NCI-H446 (cell line): ENCODE data around the gene HMGB2.

Experiments used
- DNase-seq, 2 experiments: peaks; one replicate each; lab custom pipeline; 2025; lab: John Stamatoyannopoulos, UW

The HMGB2 gene

DNA sequence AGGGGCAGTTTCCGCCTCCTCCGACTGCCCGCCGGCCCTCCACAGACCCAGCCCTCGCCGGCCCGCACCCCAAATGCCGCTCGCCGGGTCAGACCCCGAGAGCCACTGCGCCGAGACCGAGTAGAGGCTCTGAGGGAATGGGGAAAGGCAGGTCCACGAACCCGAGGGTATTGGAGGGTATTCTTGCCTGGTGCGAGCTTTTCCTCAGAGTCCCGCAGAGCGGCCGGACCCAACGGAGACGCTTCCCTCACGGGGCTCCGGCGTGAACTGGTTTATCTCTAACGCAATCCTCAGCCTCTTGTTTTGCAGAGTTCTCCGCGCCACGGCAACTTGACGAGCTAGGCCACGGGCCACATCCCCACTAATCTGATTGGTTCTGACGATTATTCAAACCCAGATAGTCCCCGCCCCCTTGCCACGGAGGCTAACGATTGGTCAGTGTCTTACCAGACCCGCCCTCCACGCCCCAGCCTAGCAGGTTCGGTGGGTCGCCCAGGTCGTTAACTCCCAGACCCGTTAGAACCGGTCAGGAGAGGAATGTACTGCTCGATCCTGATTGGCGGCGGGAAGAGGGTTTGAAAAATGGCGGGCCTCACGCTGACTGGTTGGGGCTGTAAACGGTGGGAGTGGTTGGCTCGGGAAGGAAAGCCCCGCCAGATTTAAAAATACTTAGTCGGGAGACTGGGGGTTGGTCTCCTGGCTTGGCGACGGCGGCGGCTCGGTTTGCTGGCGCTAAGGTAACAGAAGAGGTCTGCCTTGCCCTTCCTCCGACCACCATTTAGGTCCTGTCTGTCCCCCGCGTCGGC lies at the start of gene HMGB2:
Gene HMGB2, minus strand, starts transcription at position 274 of the 806 bp plus-strand sequence. CDS start 709 bp downstream, outside the sequence.
- DNase-seq, result peak; percentile 97 to 99

- no peak for DNase-seq
Observed at GRCh38 chr4:173382349-173382748, 48.2 kb upstream of the HMGB2 start.

GRCh38 chr4:173381610-173382009 lies 47.5 kb upstream of the HMGB2 start:
- no peak for DNase-seq

DNA sequence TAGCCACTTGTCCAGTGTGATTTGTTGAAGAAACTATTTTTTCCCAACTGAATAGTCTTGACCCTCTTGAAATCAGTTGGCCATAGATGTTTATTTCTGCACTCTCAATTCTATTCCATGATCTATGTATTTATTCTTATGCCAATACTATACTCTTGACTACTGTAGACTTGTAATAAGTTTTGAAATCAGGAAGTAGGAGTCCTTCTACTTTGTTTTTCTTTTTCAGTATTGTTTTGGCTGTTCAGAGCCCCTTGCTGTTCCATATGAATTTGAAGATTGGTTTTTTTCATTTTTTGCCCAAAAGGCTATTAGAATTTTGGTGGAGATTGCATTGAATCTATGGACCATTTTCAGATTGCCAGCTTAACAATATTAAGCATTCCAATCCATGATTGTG lies 46.8 kb upstream of the HMGB2 start:
- no peak for DNase-seq

DNA sequence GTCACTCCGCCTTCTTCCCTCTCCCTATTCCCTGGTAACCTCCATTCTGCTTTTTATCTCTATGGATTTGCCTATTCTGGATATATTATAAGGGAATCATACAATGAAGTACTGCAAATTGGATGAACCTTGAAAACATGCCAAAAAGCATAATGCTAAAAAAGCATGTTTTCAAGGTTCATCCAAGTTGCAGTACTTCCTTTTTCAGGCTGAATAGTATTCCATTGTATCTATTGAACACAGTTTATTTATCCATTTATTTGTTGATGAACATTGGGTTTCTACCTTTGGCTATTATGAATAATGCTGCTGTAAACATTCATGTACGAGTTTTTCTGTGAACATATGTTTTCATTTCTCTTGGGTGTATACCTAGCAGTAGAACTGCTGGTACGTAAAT lies 45.8 kb upstream of the HMGB2 start:
- no peak for DNase-seq

GRCh38 chr4:173374588-173374987 lies 40.4 kb upstream of the HMGB2 start:
- no peak for DNase-seq

GRCh38 chr4:173371292-173372192 lies 37.4 kb upstream of the HMGB2 start:
- DNase-seq, result peak; percentile 55 to 58

DNA sequence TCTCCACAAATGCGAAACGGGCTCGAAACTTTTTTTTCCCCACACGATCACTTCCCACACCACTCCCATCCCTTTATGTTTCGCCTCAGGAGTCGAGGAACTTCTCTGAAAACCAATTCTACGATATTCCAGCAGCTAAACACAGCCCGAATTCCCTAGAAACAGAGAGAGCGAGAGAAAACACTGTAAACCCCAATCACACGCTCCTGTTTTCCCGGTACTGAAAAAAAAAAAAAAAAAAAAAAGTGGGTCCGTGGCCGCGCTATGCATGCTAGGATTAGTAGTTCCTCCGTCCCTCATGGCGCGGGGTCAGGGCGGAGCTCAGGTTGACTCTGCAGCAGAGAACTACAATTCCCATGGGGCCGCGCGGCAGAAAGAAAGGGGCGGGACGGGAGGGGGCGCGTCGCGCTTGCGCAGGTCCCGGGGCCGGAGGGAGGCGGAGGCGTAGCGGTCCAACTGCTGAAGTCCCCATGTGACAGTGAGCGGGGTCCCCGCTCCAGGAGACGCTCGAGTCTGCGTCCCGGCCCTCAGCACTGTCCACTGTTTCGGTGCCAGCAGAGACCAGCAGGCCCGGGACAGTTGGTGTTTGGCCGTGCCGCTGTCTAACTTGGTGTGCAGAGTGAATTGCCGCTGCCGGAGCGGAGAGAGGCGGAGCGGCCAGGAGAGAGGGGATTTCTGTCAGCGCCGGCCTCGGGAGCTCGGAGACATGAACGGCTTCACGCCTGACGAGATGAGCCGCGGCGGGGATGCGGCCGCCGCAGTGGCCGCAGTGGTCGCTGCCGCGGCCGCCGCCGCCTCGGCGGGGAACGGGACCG lies 36.5 kb upstream of the HMGB2 start, which contains the start of gene SAP30:
Gene SAP30, plus strand, starts transcription at position 478 of the 815 bp plus-strand sequence. Its CDS starts 229 bp downstream, at position 707.
- peak; percentile 93 to 97 for DNase-seq

GRCh38 chr4:173370130-173370476 lies 35.9 kb upstream of the HMGB2 start:
- no peak for DNase-seq

- DNase-seq, result no peak
Observed at GRCh38 chr4:173367946-173368345, 33.8 kb upstream of the HMGB2 start.

- no peak for DNase-seq
Observed at GRCh38 chr4:173367285-173367684, 33.1 kb upstream of the HMGB2 start.

- no peak for DNase-seq
Observed at GRCh38 chr4:173365359-173365996, 31.3 kb upstream of the HMGB2 start.

- no peak for DNase-seq
Observed at GRCh38 chr4:173362666-173363065, 28.5 kb upstream of the HMGB2 start.

- DNase-seq, result peak in 1 of 2 experiments; percentile 4
Observed at GRCh38 chr4:173360587-173361221, 26.5 kb upstream of the HMGB2 start.

- DNase-seq, result no peak
Observed at GRCh38 chr4:173357939-173358338, 23.8 kb upstream of the HMGB2 start.

DNA sequence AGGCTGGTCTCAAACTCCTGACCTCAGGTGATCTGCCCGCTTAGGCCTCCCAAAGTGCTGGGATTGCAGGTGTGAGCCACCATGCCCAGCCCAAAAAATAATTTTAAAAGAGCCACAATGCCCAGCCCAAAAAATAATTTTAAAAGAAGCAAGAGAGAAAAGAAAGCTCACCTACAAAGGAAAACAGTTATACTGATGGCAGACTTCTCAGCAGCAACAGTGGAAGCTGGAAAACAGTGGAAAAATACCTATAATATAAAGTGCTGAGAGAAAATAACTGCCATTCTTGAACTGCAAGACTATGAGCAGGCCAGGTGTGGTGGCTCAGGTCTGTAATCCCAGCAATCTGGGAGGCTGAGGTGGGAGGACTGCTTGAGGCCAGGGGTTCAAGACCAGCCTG lies 13.3 kb upstream of the HMGB2 start:
- DNase-seq, result no peak

GRCh38 chr4:173346074-173346473 lies 11.9 kb upstream of the HMGB2 start:
- no peak for DNase-seq

GRCh38 chr4:173345648-173346047 lies 11.5 kb upstream of the HMGB2 start:
- no peak for DNase-seq

DNA sequence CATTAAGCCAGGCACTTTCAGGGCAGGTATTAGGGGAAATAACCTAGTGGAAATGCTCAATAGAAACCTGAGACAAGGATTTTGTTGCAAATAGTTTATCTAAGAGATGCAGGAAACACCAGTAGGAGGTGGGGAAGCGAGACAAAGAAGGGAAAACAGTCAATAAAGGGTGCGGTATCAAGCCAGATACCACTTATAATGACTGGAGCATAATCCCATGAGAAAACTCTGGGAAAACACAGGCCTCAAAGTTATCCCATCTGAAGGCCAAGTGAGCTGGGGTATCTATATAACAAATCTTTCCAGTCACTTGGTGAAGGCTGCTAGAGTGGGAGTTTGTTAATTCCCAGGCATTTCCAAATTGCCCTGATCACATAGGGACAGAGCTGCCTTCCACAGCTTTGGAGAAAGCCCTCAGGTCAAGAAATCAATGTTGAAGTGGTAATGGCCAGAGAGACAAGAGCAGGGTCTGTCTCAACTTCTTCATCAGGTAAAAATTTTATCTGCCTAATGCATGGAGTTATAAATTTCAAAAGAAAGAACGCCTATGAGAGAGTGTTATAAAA lies 9.8 kb upstream of the HMGB2 start:
- DNase-seq, result no peak

- no peak for DNase-seq
Observed at GRCh38 chr4:173337463-173337862, 3.3 kb upstream of the HMGB2 start.
